Activated CD4-positive, alpha-beta T cell treated with anti-CD3 and anti-CD28 coated beads, Interleukin-2, amount 50 U/mL, for 1 hour (primary cell): ENCODE measurements around the gene NARF.
"Not testable (repeated sequence)": the region's sequence is repeated elsewhere in the genome, so short reads cannot be mapped to it uniquely, and the experiment has no call there.

ENCODE experiments used
- DNase-seq: peaks from one replicate; pipeline ENCODE4 v3.0.0-alpha.2; 2020

NARF gene

DNA sequence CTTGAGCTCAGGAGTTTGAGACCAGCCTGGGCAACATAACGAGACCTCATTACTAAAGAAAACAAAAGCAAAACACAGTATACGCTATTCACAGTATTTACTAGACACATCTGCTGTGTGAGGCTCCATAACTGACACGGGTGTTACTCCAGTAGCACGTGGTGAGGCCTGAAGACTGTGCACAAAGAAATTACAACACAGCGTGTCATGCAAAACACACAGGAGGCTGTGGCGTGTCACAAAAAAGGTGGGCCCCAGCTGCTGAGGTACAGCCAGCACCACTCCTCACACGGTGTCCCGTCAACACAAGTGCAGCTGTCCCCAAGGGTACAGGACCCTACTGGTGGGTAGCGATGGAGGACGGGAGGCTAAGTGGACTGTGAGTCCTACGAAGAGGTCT is 10.7 kb upstream of the NARF start:
- DNase-seq: no peak

DNA sequence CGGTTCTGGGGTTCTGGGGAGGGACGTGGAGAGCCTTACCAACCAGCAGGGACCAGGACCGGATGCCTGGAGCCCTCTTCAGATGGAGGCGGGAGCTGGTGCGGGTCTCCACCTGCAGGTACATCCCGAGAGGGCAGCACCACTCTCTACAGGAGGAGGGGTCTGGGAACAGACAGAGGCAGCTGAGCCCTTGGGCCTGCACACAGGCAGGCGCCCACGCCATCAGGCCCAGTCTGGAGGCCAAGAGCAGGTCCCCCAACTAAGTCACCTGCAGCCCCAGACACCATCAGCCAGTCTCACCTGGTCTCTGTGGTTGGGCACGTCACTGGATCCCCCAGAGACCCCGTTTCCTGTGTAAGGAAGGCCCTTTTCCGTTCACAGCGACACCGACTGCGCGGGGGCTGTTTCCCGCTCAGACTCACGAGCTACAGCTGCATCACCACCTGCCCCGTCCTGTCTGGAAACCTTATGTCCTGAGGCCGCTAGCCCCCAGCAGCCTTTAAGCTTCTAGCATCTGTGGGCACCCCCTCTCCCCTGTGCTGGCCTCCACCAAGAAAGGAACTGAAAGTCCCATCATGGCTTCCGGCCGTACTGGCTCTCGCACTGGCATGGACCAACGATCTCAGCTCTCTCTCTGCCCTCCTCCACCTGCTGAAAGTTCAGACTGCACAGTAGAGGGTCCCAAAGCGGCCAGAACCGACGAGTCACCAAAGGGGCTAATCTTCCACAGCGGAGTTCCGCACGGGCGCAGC is 9.2 kb upstream of the NARF start:
- DNase-seq: peak; percentile 58

DNA sequence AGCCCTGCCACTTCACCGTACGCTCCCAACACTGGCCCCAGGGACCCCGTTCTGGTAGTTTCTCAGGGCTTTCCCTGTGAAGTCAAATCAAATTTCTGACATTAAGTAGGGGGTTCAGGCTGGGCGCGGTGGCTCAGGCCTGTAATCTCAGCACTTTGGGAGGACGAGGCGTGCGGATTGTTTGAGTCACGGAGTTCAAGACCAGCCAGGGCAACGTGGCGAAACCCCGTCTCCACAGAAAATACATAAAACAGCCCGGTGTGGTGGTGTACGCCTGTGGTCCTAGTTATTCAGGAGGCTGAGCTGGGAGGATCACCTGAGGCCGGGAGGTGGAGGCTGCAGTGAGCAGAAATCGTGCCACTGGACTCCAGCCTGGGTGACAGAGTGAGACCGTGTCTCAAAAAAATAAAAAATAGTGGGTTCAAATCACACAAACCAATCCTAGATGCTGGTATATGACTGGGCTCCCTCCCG is 8.6 kb upstream of the NARF start:
- peak; percentile 37 for DNase-seq

DNA sequence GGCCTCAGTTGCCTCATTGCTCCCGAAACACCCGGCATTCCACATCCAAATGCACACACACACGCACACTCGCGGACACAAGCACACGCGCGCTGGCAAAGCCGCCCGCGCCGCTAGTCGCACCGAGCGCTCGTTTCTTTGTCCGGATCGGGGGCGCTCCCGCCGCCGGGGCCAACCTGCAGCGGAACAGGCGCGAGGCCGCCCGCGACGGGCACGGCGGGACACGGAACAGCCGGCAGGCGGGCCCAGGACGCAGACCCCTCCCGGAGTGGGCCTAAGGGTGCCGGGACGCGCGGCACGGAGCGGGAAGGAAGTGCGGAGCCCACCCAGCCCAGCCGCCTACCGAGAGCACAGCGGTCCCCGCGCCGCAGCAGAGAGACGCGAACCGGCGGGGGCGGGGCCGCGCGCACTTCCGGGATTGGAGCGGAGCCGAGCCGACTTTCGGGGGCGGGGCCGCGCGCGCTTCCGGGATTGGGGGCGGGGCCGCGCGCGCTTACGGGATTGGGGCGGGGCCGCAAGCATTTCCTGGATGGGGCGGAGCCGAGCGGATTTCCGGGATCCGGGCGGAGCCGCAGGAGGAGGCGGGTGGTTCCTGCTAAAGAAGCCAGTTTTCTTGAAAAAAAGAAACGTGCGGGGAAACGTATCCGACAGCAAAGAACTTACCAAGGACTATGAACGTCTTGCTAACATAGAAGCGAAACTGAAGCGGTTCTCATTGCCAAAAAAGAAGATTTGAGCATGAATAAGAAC is 8.0 kb upstream of the NARF start, which contains the start of gene CYBC1:
Gene CYBC1, minus strand, starts transcription at position 396 of the 750 bp plus-strand sequence. CDS start 1,498 bp downstream, outside the sequence.
- DNase-seq: peak; percentile 94

DNA sequence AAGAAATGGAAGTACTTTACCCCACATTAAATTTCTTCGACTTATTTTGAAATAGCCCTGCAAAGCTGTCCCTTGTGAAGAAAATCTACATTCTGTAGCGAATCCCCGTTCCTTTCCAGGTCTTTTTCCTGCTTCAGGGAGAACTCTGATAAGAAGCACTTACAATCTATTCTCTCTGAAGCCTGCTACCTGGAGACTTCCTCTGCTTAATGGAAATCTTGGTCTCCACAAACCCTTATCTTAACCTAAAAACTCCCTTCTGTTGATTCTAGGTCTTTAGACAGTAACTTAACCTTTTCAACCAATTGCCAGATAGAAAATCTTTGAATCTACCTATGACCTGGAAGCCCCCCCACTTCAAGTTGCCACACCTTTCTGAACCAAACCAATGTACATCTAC is 6.4 kb upstream of the NARF start:
- no peak for DNase-seq

DNA sequence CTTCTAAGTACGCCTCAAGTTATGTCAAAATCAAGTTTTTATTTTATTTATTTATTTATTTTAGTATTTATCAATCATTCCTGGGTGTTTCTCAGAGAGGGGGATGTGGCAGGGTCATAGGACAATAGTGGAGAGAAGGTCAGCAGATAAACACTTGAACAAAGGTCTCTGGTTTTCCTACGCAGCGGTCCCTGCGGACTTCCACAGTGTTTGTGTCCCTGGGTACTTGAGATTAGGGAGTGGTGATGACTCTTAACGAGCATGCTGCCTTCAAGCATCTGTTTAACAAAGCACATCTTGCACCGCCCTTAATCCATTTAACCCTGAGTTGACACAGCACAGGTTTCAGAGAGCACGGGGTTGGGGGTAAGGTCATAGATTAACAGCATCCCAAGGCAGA is 5.4 kb upstream of the NARF start:
- DNase-seq: not testable (repeated sequence)

DNA sequence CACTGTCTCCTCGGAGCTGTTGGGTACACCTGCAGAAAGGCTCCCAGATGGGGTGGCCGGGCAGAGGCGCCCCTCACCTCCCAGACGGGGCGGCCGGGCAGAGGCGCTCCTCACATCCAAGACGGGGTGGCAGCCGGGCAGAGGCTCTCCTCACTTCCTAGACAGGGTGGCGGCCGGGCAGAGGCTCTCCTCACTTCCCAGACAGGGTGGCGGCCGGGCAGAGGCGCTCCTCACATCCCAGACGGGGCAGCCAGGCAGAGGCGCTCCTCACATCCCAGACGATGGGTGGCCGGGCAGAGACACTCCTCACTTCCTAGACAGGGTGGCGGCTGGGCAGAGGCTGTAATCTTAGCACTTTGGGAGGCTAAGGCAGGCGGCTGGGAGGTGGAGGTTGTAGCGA is 4.8 kb upstream of the NARF start:
- not testable (repeated sequence) for DNase-seq

DNA sequence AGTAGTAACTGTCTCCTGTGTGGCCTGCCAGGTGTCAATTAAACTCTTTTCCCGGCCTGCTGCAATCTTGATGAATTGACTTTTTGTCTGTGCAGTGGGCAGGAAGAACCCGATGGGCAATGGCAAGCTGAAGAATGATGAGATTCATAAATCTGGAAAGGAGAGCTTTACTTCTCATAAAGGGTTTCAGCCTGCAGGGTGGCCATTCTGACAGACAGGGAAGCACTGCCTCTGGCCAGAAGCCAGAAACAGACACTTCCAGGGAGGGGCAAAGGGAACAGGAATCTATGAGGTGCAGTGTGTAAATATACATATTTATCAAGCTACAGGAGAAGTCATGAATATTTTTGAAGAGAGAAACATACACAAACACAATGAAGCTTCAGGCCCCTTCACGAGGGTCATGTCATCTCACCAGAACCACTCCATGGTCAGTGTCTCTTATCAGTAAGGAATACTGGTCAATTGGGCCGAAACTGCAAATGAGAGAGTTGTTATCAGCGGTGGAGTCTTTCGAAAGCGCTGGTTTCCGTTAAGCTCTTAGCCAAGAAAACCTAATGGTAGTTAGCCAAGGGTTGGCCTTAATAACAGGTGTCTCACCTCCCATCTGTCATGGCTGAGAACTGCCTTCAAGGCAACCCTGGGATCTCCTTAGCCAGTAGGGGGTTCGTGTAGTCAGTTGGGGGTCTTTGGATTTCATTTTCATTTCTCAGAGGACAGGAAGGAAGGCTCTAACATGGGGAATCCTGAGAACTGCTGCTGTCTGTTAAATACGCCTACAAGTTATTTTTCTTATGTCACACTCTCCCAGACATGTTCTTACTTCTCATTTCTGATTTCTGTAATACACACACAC is 1.2 kb upstream of the NARF start:
- no peak for DNase-seq

DNA sequence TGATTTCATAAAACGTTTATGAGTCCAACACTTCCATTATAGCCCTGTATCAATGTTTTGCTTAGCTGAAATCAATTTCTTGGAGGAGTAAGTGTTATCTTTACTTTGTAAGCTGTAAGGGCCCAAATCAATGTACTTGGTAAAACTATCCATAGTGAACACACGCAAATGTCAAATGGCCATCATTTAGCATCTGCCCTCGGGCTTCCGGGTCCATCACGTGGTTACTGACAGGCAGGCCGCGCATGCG is 687 bp upstream of the NARF start:
- DNase-seq: no peak

DNA sequence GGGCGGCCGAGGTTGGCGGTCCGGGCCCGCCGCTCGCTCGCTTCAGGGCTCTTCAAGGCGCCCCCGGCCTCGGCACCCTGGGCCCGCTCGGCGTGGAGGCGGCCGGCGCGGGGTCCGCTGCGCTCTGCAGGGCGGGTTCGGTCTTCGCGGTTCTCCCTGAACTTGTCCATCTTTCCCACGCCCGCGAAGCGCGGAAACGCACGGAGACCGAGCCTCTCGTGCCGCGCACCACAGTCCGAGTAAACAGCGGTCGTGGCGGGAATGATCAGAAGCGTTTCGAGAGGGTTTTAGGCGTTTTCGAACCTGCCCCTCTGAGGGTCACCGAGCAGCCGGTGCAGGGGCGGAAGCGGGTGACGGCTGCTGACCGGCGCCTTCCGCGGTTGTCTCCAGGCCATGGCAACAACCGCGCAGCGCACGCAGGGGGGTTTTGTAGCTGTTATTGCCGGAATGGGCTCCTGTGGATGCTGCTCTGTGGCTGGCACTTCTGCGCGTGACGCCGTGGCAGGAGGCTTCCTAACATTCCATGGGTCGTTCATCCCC is 414 bp downstream of the NARF start:
- peak; percentile 14 for DNase-seq

DNA sequence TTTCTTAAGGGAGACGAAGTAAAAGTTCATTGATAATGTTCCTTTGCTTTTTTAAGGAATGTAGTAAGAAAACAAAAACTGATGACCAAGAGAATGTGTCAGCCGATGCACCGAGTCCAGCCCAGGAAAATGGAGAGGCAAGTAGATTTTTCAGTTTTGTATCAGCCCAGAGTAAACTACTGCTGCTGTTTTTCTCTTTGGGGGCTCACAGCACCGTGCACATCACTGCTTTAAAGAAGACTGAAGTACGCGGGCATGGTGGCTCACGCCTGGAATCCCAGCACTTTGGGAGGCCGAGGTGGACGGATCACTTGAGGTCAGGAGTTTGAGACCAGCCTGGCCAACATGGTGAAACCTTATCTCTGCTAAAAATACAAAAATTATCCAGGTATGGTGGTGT is 1.4 kb downstream of the NARF start:
- DNase-seq: not testable (repeated sequence)

DNA sequence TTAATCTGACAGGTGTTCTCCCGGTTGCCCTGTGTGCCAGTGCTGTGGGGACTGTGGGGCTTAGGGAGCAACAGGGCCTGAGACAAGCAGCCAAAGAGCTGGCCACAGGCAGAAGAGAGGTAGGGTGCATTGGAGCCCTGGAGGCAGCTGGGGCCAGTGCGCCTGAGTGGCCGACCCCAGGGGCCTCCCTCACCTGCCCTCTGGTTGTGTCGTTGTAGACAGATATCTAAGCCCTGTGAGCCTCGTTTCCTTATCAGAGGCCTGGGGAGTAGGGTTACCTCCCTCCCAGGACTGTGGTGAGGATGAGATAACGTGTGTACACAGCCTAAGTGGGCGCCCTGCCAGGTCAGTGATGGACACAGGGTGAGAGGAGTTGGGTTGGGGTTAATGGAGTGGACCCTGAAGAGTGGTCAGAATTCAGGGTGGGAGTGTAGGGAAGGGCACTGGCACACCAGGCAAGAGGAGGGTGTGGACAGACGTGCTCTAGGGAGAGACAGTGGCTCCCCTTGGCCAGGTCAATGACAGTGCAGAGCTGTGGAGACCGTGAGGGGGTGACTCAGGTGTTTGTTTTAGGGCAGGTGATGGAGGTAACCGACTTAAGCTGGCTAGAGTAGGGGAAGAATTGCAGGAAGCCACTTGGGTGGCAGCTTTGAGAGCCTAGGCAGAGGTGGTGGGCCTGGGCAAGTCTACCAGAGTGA is 3.4 kb downstream of the NARF start:
- no peak for DNase-seq

DNA sequence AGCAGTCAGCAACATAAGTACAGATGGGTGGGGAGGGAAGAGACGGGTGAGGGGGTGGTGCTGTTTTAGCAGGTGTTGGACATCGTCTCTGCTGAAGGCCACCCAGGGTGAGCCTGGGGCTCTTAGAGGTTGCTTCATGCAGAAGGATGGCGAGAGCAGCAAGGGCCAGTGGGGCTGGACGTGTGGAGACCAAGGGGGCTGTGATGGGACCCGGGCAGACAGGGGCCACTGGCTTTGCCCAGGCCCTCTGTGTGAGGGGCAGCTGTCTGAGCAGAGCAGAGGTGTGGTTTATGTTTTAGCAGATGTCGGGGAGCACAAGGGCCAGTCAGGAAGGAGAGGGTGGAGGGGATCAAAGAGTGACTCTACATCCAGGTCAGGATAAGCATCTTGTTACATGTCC is 4.8 kb downstream of the NARF start:
- DNase-seq: no peak

DNA sequence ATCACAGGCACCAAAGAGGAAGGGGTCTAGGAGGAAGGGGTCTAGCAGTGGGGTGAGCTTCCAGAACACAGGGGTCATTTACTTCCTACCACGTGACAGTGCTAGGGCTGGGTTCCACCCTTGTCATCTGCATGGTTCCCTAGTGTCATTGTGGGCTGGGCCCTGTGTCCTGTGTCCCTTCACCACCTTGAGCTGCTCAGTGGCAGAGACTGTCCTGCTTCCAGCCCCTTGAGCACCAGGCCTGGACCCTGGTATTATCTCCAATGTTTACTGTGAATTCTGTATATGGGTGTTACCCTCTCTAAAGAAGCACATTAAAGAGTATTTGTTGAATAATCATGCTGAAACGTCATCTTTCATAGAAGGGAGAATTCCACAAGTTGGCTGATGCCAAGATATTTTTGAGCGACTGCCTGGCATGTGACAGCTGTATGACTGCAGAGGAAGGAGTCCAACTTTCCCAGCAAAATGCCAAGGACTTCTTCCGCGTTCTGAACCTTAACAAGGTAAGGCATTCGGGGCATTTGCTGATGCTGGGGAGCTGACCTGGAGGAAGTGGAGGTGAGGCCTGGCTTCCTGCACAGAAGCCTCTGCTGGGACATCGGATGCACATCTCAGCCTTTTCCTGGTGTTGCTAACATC is 5.5 kb downstream of the NARF start:
- no peak for DNase-seq

DNA sequence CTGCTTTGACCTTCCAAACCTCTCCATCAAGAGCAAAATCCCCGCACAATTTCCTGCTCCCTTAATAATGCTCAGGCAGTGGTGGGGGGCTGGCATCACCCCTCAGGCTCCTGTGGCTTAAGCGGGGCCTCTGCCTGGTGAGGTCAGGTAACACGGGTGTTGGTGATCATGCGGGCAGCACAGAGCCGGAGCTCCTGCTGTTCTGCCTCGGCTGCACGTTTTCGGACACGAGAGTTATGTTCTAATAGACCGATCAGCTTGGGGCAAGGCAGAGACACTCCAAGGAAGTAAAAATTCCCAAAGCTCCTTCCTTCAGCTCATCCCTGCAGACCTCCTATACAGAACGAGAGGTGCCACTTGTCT is 6.0 kb downstream of the NARF start:
- DNase-seq: no peak

DNA sequence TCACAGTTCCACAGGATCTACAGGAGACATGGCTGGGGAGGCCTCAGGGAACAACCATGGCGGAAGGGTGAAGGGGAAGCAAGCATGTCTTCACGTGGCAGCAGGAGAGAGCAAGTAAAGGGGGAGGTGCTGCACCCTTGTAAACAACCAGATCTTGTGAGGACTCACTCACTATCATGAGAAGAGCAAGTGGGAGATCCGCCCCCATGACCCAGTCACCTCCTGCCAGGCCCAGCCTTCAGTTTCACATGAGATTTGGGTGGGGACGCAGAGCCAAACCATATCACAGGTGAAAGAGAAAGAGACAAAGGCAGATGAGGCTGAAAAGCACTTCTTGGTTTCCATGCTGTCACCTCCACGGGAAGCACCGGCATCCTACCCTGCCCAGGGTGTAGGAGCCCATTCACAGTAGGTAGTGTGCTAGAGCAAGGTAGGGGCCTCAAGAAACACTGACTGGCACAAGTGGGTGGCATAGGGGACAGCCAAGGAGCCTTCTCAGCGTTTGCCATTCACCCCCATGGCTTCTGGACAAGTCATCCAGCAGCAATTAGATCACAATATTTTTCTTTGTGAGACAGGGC is 6.6 kb downstream of the NARF start:
- DNase-seq: no peak

DNA sequence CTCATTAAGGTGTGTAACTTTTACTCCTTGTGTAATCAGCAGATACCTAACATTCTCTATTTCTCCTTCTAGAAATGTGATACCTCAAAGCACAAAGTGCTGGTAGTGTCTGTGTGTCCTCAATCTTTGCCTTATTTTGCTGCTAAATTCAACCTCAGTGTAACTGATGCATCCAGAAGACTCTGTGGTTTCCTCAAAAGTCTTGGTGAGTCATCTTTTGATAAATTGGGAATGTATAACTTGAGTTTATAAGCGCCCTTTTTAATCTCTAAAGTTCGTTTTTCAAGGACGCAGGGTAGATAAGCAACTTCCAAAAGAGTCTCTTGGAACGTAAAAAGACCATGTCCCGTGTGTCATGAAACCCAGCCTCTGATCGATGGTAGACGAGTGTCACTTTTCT is 10.2 kb downstream of the NARF start:
- no peak for DNase-seq

DNA sequence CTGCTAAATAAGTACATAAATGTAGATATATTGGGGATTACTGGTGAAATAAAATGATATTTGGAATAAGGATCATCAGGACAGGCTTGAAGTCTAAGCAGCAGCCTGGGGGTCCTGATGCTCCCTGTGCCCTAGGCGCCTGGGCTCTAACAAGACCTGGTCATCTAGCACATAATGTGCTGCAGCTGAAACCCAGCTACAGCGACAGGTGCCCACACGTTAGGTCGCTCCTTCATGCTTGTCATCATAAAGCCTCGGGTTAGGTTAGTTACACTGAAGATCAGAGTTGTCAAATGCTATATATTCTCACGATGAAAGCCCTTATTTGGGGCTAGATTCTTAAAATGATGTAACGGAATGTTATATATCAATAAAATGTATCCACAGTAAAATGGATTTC is 11.5 kb downstream of the NARF start:
- no peak for DNase-seq

DNA sequence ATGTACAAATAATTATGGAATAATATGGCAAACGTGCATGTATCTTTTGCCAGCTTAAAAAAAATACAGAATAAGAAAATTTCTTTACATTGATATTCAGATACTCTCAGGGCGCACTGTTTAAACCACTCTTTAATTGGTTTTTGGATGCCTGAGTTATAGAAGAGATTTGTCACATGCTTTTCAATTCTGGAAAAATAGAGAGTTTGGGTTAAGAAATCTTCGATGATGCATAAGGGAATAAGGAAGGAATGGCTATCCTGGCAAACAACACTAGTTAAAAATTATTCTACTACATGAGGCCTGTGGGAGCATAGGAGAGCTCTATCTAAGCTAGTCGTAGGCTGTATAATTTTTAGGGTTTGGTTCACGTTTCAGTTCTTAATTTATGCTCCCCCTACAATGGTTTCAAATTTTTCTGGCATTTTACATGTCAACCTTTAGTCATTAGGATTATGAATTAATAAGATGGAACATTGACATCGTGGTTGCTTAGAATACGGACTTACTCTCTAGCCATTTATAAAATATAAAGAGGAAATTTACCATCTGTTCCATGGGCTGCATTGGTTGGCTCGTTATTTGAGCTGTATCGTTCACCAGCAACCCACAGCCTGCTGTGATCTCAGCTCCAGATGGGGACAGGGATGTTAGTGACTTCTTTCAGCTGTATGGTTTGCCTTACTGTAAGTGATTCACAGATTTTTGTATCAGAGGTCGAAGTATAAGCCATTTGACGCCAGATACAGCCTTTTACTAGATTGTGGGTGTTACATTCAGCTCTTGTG is 15.9 kb downstream of the NARF start:
- DNase-seq: no peak

DNA sequence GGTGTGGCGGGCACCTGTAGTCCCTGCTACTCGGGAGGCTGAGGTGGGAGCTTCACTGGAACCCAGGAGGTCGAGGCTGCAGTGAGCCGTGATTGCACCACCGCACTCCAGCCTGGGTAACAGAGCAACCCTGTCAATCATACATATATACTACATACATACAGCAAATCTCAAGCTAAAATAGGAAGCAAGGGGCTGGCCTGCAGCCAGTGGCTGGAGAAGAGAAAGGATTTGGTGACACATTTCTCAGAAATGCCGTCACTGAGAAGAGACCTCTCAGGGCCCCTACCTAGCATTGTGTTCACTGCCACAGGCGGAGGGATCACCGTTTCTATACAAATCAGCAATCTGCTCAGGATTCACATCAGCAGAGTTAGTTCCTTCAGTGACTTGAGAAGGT is 16.9 kb downstream of the NARF start:
- no peak for DNase-seq

DNA sequence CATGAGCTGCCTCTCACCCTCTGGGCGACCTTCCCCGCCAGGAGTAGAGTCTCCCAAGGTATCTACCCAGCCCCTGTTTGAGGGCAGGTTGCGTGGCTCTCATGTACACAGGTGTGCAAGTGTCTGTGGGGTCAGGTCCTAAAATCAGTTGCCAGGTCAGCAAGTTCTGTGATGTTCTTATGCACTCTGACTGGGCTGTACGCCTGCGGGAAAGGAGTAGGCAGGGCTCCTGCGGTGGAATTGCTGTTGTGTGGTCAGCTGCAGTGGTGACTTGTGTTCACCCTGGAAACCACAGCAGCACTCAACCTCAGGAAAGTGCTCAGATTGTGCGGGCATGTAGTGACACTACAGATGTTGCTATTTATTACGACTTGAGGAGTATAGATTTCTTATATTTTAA is 19.4 kb downstream of the NARF start:
- no peak for DNase-seq
